Fibroblast of peridontal ligament (primary cell): Measurements from ENCODE around the gene STK10.
A peak's percentile ranks its signal among the peaks of the same experiment; 100 is the strongest.
"Not testable (repeated sequence)": the region's sequence is repeated elsewhere in the genome, so short reads cannot be mapped to it uniquely, and the experiment has no call there.

Source experiments
- DNase-seq: peaks from one replicate; pipeline ENCODE4 v3.0.0-alpha.2; 2010; ENCODE audit errors: extremely low read depth

Gene STK10

GRCh38 chr5:172165465-172165864, 22.6 kb downstream of the STK10 start:
- no peak for DNase-seq

GRCh38 chr5:172164769-172165212, 23.2 kb downstream of the STK10 start:
- no peak for DNase-seq

DNA sequence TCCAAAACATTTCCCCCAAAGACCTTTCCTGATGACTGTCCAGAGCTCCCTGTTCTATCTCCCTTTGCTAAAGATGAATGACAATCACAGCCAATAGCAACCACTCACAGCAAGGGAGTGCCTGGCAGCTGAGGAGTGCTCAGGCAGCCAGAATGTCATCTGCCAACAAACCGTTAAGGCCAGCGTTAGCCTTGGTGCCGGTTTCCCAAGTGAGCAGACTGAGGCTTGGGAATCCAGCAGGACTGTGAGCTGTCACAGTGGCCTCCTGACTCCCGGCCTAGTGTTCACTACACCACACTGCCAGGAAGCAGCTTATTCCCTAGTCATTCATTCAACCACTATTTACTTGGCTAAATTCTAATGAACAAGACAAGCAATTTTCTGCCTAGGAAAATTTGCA, 24.7 kb downstream of the STK10 start:
- peak; percentile 21 for DNase-seq

- DNase-seq: no peak
Measured at GRCh38 chr5:172162987-172163343, 25.1 kb downstream of the STK10 start.

DNA sequence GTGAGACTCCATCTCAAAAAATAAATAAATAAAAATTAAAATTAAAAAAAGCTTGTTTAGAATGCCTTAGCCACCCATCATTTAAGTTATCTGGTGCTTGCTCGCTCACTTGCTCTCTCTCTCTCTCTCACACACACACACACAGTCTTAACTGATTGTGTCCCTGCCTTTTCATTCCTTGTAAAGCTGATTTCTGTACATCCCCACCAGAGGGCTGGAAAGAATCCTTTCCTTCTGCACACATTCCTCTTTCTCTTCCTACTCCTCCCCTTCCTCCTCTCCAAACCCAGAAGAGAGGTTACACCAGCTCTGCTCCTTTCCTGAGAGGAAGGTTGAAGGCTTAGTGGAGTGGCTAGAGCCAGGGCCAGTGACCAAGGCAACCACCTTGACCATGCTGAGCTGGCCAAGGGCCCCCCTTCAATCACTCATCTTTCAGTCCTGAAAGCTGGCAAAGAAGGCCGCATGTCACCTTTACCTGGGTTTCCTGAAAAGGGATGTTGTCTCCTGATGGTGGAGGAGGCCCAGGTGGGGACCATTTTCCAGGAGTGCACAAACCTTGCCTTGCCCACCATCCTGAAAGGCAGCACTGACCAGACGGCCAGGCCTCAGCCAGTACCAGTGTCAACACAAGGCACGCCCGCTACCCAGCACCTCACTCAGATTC, 25.6 kb downstream of the STK10 start:
- DNase-seq: peak; percentile 62

- DNase-seq: no peak
Measured at GRCh38 chr5:172160506-172160905, 27.5 kb downstream of the STK10 start.

- DNase-seq: no peak
Measured at GRCh38 chr5:172159016-172159415, 29.0 kb downstream of the STK10 start.

DNA sequence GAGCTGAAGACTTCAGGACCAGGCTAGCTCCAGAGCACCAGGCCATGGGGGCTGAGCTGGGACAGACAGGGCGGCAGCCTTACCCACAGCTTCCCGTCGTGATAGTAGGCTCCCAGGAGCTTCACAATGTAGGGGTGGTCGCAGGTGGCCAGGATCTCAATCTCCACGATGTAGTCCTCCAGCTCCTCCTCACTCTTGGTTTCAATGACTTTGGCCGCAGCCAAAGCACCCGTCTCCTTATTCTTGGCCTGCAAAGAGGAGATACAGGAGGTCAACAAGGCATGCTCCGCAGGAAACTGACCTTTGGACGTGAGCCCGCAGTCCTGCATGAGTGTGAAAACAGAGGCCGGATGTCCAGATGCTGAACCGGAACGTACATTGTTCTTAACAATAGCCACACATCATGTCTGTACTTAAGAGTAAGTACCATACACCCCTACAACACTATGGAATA, 31.5 kb downstream of the STK10 start:
- no peak for DNase-seq

DNA sequence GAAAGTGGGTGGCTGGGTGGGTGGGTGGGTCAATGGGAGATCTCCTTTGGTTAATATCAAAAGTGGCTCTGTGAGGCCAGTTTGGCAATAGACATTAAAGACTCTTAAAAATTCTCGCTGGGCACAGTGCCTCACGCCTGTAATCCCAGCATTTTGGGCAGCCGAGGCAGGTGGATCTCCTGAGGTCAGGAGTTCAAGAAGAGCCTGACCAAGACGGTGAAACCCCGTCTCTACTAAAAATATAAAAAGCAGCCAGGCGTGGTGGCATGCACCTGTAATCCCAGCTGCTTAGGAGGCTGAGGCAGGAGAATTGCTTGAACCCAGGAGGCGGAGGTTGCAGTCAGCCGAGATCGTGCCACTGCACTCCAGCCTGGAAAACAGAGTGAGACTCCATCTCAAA, 32.9 kb downstream of the STK10 start:
- DNase-seq: not testable (repeated sequence)

DNA sequence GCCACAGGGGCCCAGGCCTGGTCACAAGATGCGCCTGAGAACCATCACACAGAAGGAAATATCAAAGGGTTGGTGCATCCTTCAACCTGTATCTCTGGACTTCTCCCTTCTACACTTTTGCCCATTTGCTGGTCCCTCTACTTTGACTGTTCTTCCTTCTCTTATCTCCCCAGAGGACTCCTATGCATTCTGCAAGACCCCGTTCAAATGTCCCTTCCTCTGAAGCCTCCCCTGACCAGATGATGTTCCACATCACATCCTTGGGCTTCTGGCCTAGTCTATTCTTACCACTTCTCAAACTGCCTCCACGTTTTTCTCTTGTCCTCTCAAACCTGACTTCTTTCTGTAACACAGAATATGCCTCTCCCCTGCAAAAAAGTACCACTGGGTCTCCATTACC, 34.3 kb downstream of the STK10 start:
- DNase-seq: no peak

DNA sequence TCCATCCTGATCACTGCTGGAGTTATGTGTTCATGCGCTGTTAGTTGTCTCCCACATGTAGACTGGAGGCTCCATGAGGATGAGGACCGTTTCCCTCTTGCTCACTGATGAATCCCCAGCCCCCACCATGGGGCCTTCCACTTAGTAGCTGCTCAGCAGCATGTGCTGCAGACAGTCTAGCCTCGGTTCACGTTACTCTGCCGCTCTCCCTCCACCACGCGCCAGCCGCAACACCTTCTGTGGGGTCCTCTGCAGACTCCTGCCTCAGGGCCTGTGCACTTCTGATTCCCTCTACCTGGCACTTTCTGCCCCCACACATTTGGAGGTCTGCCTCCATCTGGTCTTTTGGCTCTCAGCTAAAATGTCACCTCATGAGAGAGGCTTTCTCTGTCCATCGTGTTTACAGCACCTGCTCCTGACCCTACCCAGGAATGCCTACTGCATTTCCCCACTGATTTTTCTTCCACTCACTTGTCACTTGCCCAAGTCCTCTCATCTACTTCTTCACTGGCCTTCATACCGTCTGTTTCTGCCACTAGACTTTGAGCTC, 36.3 kb downstream of the STK10 start:
- DNase-seq: no peak

GRCh38 chr5:172150514-172151425, 37.3 kb downstream of the STK10 start:
- peak; percentile 19 for DNase-seq

DNA sequence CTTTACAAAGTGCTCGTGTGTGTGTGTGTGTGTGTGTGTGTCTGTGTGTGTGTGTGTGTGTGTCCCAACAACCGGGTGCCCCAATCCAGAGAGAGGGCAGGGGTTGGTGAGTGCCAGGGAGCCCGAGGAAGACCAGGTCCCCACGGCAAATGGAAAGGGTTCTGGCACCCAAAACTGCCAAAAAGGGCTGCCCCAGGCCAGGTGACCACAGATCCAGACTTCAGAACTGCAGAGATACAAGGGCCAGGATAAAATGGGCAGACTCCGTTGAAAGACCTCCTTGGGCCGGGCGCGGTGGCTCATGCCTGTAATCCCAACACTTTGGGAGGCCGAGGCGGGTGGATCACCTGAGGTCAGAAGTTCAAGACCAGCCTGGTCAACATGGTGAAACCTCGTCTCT, 38.5 kb downstream of the STK10 start:
- DNase-seq: not testable (repeated sequence)

GRCh38 chr5:172149073-172149472, 39.0 kb downstream of the STK10 start:
- peak; percentile 57 for DNase-seq

- no peak for DNase-seq
Measured at GRCh38 chr5:172148381-172148780, 39.6 kb downstream of the STK10 start.

GRCh38 chr5:172147857-172148256, 40.2 kb downstream of the STK10 start:
- DNase-seq: no peak

- no peak for DNase-seq
Measured at GRCh38 chr5:172146748-172147092, 41.3 kb downstream of the STK10 start.

- DNase-seq: no peak
Measured at GRCh38 chr5:172145870-172146747, 41.9 kb downstream of the STK10 start.

DNA sequence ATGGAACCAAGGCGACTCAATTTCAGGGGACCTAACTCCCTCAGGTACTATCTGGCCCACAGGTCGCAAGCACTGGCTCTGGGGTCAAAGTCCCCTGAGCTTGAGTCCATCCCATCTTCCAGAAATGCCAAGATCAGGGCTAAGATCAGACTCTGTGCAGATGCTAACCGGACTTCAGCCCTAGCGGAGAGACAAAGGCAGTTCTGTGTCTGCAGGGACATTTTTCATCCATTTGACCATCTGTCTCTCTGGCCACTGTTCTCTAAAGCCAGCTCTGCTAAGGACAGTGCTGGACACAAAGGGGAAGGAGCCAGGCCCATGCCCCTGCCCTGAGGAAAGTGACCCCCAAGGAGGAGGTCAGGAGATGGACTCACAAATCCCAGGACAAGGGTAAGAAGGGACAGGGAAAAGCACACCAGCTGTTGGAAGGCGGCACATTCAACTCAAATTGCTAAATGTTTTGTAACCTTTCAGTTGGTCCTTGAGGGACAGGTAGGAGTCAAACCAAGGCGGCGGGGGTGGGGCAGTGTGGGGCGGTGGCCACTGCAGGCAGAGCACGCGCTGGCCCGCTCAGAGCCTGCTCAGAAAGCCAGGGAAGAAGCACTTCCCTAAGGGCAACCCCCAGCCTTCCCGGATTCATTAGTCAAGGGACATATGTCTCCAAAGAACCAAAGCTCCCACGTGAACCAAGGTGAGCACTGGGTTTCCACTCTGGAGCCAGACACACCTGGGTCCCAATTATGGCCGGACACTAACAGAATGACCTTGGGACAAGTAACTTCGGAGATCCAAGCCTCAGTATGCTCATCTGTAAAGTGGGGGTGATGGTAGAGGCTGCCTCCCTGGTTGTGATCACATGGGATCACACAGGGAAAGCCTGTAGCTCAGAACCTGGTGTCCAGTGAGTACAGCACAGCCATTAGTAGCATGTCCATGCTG, 42.8 kb downstream of the STK10 start:
- DNase-seq: no peak

DNA sequence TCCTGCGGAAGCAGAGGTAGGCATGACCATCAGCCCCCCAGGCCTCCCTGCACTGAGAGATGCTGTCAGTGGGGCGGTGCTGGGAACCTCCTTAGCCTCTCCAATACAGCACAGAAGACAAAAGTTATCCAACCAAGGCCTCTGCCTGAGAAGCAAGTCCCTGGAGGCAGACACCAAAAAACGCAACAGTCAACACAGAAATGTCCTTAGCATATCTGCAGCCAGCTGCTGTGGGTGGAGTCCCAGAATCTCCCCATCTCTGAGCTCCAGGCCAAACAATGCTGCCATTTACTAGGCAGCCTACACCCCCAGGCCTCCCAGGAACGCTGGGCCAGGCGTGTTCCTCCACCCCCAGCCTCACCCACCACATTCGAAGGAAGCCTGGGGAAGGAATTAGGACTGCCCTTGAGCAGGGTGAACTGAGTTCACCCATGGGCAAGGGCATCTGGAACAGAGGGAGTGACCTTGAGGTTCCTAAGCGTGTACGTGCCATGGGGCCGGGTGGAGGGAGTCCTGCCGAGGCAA, 43.7 kb downstream of the STK10 start:
- DNase-seq: peak; percentile 14
